Measurements from ENCODE around the gene WFDC2.

The WFDC2 gene

DNA sequence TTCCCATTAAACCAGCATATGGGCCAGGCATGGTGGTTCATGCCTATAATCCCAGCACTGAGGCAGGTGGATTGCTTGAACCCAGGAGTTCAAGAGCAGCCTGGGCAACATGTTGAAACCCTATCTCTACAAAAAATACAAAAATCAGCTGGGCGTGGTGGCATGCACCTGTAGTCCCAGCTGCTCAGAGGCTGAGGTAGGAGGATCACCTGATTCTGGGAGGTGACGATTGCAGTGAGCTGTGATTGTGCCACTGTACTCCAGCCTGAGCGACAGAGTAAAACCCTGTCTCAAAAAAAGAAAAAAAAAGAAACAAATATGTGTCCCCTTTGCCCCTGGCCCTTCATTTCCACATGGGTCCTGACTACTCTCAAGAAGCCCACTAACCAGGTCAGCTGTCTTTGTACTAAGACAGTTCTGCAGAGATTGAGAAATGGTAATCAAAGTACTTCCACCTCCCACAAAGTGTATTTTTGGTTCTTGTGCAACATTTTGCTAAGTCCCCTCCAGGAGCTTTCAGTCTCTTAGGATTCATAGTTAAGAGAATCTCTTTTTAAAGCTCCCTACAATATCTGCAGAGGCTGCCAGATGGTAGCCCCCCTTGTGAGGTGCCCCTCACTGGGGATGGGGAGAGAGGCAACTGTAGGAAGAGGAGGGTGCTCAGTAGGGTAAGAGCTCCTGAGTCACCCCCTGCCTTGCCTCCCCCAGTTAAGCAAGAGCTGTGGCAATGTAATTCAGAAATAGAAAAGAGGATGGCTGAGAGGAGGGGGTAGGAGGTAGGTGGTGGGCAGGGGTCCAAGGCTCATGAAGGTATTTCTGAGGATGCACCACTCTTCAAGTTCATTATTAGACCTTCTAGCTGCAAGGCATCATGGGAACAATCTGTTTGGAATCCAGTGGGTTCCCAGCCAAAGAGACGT is 16.5 kb upstream of the WFDC2 start:
- no peak overlapping the region for H2AFZ ChIP-seq (ENCODE audit: low read depth)
- no peak overlapping the region for H3K9ac ChIP-seq
- no peaks in the 10 kb centered on the region for H3K27me3 ChIP-seq (ENCODE audit: insufficient read depth, low read depth)
- H3K27ac ChIP-seq: no peak overlapping the region
- H4K20me1 ChIP-seq (ENCODE audit: insufficient read depth): no peaks in the 10 kb centered on the region
- TF ChIP-seq, protein P1, sequence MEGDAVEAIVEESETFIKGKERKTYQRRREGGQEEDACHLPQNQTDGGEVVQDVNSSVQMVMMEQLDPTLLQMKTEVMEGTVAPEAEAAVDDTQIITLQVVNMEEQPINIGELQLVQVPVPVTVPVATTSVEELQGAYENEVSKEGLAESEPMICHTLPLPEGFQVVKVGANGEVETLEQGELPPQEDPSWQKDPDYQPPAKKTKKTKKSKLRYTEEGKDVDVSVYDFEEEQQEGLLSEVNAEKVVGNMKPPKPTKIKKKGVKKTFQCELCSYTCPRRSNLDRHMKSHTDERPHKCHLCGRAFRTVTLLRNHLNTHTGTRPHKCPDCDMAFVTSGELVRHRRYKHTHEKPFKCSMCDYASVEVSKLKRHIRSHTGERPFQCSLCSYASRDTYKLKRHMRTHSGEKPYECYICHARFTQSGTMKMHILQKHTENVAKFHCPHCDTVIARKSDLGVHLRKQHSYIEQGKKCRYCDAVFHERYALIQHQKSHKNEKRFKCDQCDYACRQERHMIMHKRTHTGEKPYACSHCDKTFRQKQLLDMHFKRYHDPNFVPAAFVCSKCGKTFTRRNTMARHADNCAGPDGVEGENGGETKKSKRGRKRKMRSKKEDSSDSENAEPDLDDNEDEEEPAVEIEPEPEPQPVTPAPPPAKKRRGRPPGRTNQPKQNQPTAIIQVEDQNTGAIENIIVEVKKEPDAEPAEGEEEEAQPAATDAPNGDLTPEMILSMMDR (conservative IDR thresholded peaks at IDR 0.05; ENCODE audit: low read depth, low read length): no peak
- no peaks in the 10 kb centered on the region for H3K79me2 ChIP-seq (ENCODE audit: insufficient read depth, low read depth)
- no peak overlapping the region for H3K4me3 ChIP-seq (IDR thresholded peaks at IDR 0.05; ENCODE audit: insufficient read depth, low read depth, low read length)
- no peak overlapping the region for H3K4me2 ChIP-seq
- no peaks in the 10 kb centered on the region for H3K4me1 ChIP-seq (ENCODE audit: low read depth, poor library complexity, severe bottlenecking)
- no peaks in the 10 kb centered on the region for H3K36me3 ChIP-seq (ENCODE audit: insufficient read depth)

DNA sequence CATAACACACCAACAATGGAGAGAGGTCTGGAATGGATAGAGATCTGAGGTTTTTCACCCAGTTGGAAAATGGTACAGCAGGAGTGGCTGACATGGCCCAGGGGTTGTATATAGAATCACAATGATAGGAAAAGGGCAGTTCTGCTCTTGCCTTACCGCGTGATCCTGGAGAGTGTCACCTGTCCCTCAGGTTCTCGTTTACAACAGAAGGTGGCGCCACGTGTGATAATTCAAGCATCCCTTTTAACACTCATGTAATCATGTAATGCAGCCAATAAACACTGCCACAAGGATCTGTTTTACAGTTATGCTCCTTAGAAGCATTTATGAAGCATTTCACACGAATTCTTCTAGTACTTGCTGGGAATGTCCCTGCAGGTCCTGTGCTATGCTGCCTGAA is 12.9 kb upstream of the WFDC2 start:
- Histone ChIP-seq H3K9ac (no peak overlapping the region), H3K4me3 (IDR thresholded peaks at IDR 0.05; ENCODE audit: insufficient read depth, low read depth, low read length) (no peak overlapping the region), H3K27me3 (ENCODE audit: insufficient read depth, low read depth) (no peaks in the 10 kb centered on the region), H3K27ac (no peak overlapping the region), H3K36me3 (ENCODE audit: insufficient read depth) (no peaks in the 10 kb centered on the region), H3K4me2 (no peak overlapping the region), H3K4me1 (ENCODE audit: low read depth, poor library complexity, severe bottlenecking) (peaks cover 6% of the 10 kb centered on the region), H4K20me1 (ENCODE audit: insufficient read depth) (no peaks in the 10 kb centered on the region), H3K79me2 (ENCODE audit: insufficient read depth, low read depth) (no peaks in the 10 kb centered on the region), H2AFZ (ENCODE audit: low read depth) (no peak overlapping the region)
- TF ChIP-seq, protein P1 (conservative IDR thresholded peaks at IDR 0.05; ENCODE audit: low read depth, low read length): peak; percentile 57

DNA sequence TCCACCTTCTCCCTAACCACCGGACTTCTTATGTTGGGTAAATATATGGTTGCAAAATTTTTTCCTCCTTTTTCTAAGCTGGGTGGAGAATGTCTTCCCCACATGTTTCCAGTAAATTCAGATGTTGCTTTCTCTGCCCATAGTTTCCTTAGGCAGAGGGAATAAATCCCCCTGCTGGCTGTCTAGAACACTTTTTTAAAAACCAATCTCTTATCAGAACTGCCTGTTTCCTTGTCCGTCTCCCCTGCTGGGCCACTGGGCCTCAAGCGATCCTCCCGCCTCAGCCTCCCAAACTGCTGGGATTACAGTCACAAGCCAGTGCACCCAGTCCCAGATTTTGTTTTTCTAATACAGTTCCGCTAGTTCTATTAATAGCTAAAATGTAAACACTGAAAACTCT is 9.9 kb upstream of the WFDC2 start:
- H3K27me3 ChIP-seq (ENCODE audit: insufficient read depth, low read depth): no peaks in the 10 kb centered on the region
- H3K9ac ChIP-seq: no peak overlapping the region
- H4K20me1 ChIP-seq (ENCODE audit: insufficient read depth): no peaks in the 10 kb centered on the region
- H3K4me3 ChIP-seq (IDR thresholded peaks at IDR 0.05; ENCODE audit: insufficient read depth, low read depth, low read length): no peak overlapping the region
- TF ChIP-seq, protein P1 (conservative IDR thresholded peaks at IDR 0.05; ENCODE audit: low read depth, low read length): no peak; the same call in none of the 2 replicates
- H3K36me3 ChIP-seq (ENCODE audit: insufficient read depth): no peaks in the 10 kb centered on the region
- no peak overlapping the region for H3K4me2 ChIP-seq
- no peak overlapping the region for H3K27ac ChIP-seq
- H3K79me2 ChIP-seq (ENCODE audit: insufficient read depth, low read depth): no peaks in the 10 kb centered on the region
- H3K4me1 ChIP-seq (ENCODE audit: low read depth, poor library complexity, severe bottlenecking): peaks cover 6% of the 10 kb centered on the region
- H2AFZ ChIP-seq (ENCODE audit: low read depth): no peak overlapping the region

DNA sequence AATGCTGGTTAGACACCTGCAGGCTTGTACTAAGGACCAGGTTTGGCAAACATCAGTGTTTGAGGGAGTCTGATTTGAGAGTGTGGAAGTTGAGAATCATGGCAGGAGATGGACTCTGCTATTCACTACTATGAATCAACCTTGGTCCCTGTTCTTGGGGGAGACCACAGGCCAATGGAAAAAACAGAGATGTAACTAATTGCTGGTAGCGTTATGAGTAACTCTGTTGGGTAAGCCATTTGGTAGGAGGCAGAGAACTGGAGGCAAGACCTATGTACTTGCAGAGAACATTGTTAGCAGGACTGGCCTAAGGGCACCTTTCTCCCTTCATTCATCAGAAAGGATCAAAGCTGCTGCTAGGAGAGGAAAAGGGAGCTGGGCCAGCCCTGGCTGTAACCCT is 8.3 kb upstream of the WFDC2 start:
- Histone ChIP-seq H3K4me1 (ENCODE audit: low read depth, poor library complexity, severe bottlenecking) (peaks cover 6% of the 10 kb centered on the region), H4K20me1 (ENCODE audit: insufficient read depth) (no peaks in the 10 kb centered on the region), H3K4me3 (IDR thresholded peaks at IDR 0.05; ENCODE audit: insufficient read depth, low read depth, low read length) (no peak overlapping the region), H3K27me3 (ENCODE audit: insufficient read depth, low read depth) (no peaks in the 10 kb centered on the region), H3K27ac (no peak overlapping the region), H2AFZ (ENCODE audit: low read depth) (no peak overlapping the region), H3K4me2 (no peak overlapping the region), H3K79me2 (ENCODE audit: insufficient read depth, low read depth) (no peaks in the 10 kb centered on the region), H3K36me3 (ENCODE audit: insufficient read depth) (no peaks in the 10 kb centered on the region), H3K9ac (no peak overlapping the region)
- TF ChIP-seq, protein P1 (conservative IDR thresholded peaks at IDR 0.05; ENCODE audit: low read depth, low read length): no peak
